HFFc6 (cell line): ENCODE data around the gene RIC3. TPM values are rescaled to one million over a fixed set of nuclear protein-coding genes. Genes with fewer than 3 reads are reported as not detected.

Experiments used
- DNase-seq: peaks from one replicate; pipeline ENCODE4 v3.0.0-alpha.2; 2018
- H3K27ac Mint-ChIP-seq: 2 replicates; pipeline ENCODE4 v1.8.0; 2020; ENCODE audit warnings: mild to moderate bottlenecking, mixed read lengths
- H3K27me3 Mint-ChIP-seq: 2 replicates; pipeline ENCODE4 v1.8.0; 2021; ENCODE audit warnings: mild to moderate bottlenecking, moderate library complexity, mixed read lengths; ENCODE audit not compliant: insufficient read depth
- H3K36me3 Mint-ChIP-seq: 2 replicates; pipeline ENCODE4 v1.8.0; 2021; ENCODE audit warnings: low read depth, mixed read lengths
- H3K4me1 Mint-ChIP-seq: 2 replicates; pipeline ENCODE4 v1.8.0; 2020; ENCODE audit warnings: low read depth, mixed read lengths
- H3K4me3 Mint-ChIP-seq: 2 replicates; pipeline ENCODE4 v1.8.0; 2020; ENCODE audit warnings: mild to moderate bottlenecking, moderate library complexity, mixed read lengths
- H3K9me3 Mint-ChIP-seq: 2 replicates; pipeline ENCODE4 v1.8.0; 2020; ENCODE audit warnings: mild to moderate bottlenecking, mixed read lengths
- CTCF ChIP-seq: fragments of 200-600 bp; sonication (generic); IDR thresholded peaks from 2 replicates; pipeline ENCODE4 v1.5.0; 2021; ENCODE audit warnings: antibody characterized with exemption, mild to moderate bottlenecking
- total RNA-seq, 6 experiments: library from RNA; stranded (reverse); fragmentation: NEBNext Ultra II Directional; extraction: Animal tissue kit (Norgen Biotek cat#: 25700); gene quantifications; 2 replicates in 1 of 6; 3 replicates in 5 of 6; pipeline ENCODE4 v1.2.3, GENCODE V29; 2021

RIC3 gene
- total RNA-seq, 6 experiments from 2014 or later: not detected

GRCh38 chr11:8099291-8099899 is 69.4 kb downstream of the RIC3 start:
- peak; percentile 94 for TF ChIP-seq CTCF
- H3K4me1 Mint-ChIP-seq: peaks cover 23% of the 10 kb centered on the region
- DNase-seq: peak; percentile 74
- no peaks in the 10 kb centered on the region; the same call in none of the 2 replicates for H3K27me3 Mint-ChIP-seq
- peak overlapping the region; percentile 75 for H3K27ac Mint-ChIP-seq
- H3K36me3 Mint-ChIP-seq: no peaks in the 10 kb centered on the region
- no peaks in the 10 kb centered on the region for H3K9me3 Mint-ChIP-seq
- no peak overlapping the region for H3K4me3 Mint-ChIP-seq

GRCh38 chr11:8098879-8099278 is 69.9 kb downstream of the RIC3 start:
- Mint-ChIP-seq H3K36me3 (no peaks in the 10 kb centered on the region), H3K27ac (peak overlapping the region; percentile 75), H3K9me3 (no peaks in the 10 kb centered on the region), H3K4me1 (peaks cover 23% of the 10 kb centered on the region), H3K27me3 (no peaks in the 10 kb centered on the region; the same call in none of the 2 replicates), H3K4me3 (no peak overlapping the region)
- TF ChIP-seq CTCF: no peak
- DNase-seq: peak; percentile 44

- no peak for TF ChIP-seq CTCF
- no peaks in the 10 kb centered on the region for H3K9me3 Mint-ChIP-seq
- DNase-seq: peak; percentile 71
Measured at GRCh38 chr11:8098361-8098760, 70.5 kb downstream of the RIC3 start.

GRCh38 chr11:8097926-8098325 is 70.9 kb downstream of the RIC3 start:
- peaks cover 24% of the 10 kb centered on the region for H3K4me1 Mint-ChIP-seq
- TF ChIP-seq CTCF: no peak
- no peaks in the 10 kb centered on the region for H3K9me3 Mint-ChIP-seq
- H3K27me3 Mint-ChIP-seq: no peaks in the 10 kb centered on the region; the same call in none of the 2 replicates
- no peaks in the 10 kb centered on the region for H3K36me3 Mint-ChIP-seq
- peak overlapping the region; percentile 75 for H3K27ac Mint-ChIP-seq
- DNase-seq: no peak
- no peak overlapping the region; the same call in 1 of the 2 replicates for H3K4me3 Mint-ChIP-seq

More at GRCh38 chr11:8098361-8098760, 70.5 kb downstream of the RIC3 start:
- Mint-ChIP-seq H3K4me3 (no peak overlapping the region; the same call in 1 of the 2 replicates), H3K36me3 (no peaks in the 10 kb centered on the region), H3K4me1 (peaks cover 23% of the 10 kb centered on the region), H3K27me3 (no peaks in the 10 kb centered on the region; the same call in none of the 2 replicates), H3K27ac (peak overlapping the region; percentile 75)

GRCh38 chr11:8097468-8097867 is 71.4 kb downstream of the RIC3 start:
- no peak overlapping the region for H3K4me3 Mint-ChIP-seq
- no peak for TF ChIP-seq CTCF
- peaks cover 2% of the 10 kb centered on the region for H3K27me3 Mint-ChIP-seq
- peak overlapping the region; percentile 75; the same call in 1 of the 2 replicates for H3K27ac Mint-ChIP-seq
- DNase-seq: no peak
- H3K9me3 Mint-ChIP-seq: no peaks in the 10 kb centered on the region
- peaks cover 28% of the 10 kb centered on the region for H3K4me1 Mint-ChIP-seq
- H3K36me3 Mint-ChIP-seq: no peaks in the 10 kb centered on the region
